HepG2 (cell line): Measurements from ENCODE around the gene SLC2A8. TPM values are rescaled to one million over a fixed set of nuclear protein-coding genes. Genes with fewer than 3 reads are reported as not detected.
A peak's percentile ranks its signal among the peaks of the same experiment; 100 is the strongest.

Experiments
- AGO2 ChIP-seq: fragments of 200-400 bp; formaldehyde crosslinking; optimal IDR thresholded peaks from 2 replicates; pipeline ENCODE3; 2017; ENCODE audit warnings: mild to moderate bottlenecking, low read depth, low read length, moderate library complexity
- ATF3 ChIP-seq: sonication (generic); formaldehyde crosslinking; IDR thresholded peaks from 2 replicates; pipeline ENCODE4 v1.4.0; 2020; ENCODE audit warnings: missing genetic modification reagents
- CREM ChIP-seq, 2 experiments: sonication (generic) in 1 of 2; formaldehyde crosslinking in 1 of 2; IDR thresholded peaks; 2 replicates each; pipeline versions ENCODE4 v1.4.0 to v1.6.1; 2016 to 2020; ENCODE audit warnings: antibody characterized with exemption in 1 of 2, mild to moderate bottlenecking in 1 of 2, missing genetic modification reagents in 1 of 2
- FOXA1 ChIP-seq, 2 experiments: fragments of 450-650 bp in 1 of 2; sonication (generic) in 1 of 2; formaldehyde crosslinking in 1 of 2; IDR thresholded peaks; 2 replicates each; pipeline versions ENCODE4 v1.4.0 to v1.6.1; 2016 to 2020; ENCODE audit warnings: missing genetic modification reagents in 1 of 2
- FOXJ3 ChIP-seq: sonication (generic); formaldehyde crosslinking; IDR thresholded peaks from 2 replicates; pipeline ENCODE4 v1.4.0; 2020; ENCODE audit warnings: missing genetic modification reagents, mild to moderate bottlenecking, borderline replicate concordance
- GLI4 ChIP-seq: sonication (generic); formaldehyde crosslinking; IDR thresholded peaks from 2 replicates; pipeline ENCODE4 v1.5.1; 2020; ENCODE audit warnings: missing genetic modification reagents, mild to moderate bottlenecking, moderate library complexity, borderline replicate concordance
- JDP2 ChIP-seq: sonication (generic); formaldehyde crosslinking; IDR thresholded peaks from 2 replicates; pipeline ENCODE4 v1.8.1; 2022; ENCODE audit warnings: missing genetic modification reagents, borderline replicate concordance
- KLF12 ChIP-seq: sonication (generic); formaldehyde crosslinking; IDR thresholded peaks from 2 replicates; pipeline ENCODE4 v1.4.0; 2020; ENCODE audit warnings: missing genetic modification reagents, borderline replicate concordance
- MIER3 ChIP-seq: IDR thresholded peaks from 2 replicates; pipeline ENCODE4 v1.6.1; 2016; ENCODE audit warnings: missing compliant biosample characterization, borderline replicate concordance
- MXI1 ChIP-seq: IDR thresholded peaks from 3 replicates; pipeline ENCODE4 v1.6.1; 2012; ENCODE audit warnings: low read depth, low read length, inconsistent platforms, borderline replicate concordance
- PAF1 ChIP-seq: IDR thresholded peaks from 2 replicates; pipeline ENCODE4 v1.6.1; 2016; ENCODE audit warnings: missing genetic modification reagents, missing compliant biosample characterization
- PTBP1 ChIP-seq: fragments of 200-400 bp; formaldehyde crosslinking; IDR thresholded peaks from 2 replicates; pipeline ENCODE4 v1.6.1; 2018; ENCODE audit warnings: low read length, low read depth; ENCODE audit not compliant: poor library complexity, severe bottlenecking
- RAD21 ChIP-seq: fragments of 450-650 bp; formaldehyde crosslinking; IDR thresholded peaks from 2 replicates; pipeline ENCODE4 v1.5.0; 2020; ENCODE audit warnings: mild to moderate bottlenecking
- RFXAP ChIP-seq: sonication (generic); formaldehyde crosslinking; IDR thresholded peaks from 2 replicates; pipeline ENCODE4 v1.4.0; 2020; ENCODE audit warnings: missing genetic modification reagents, borderline replicate concordance
- SAP130 ChIP-seq: IDR thresholded peaks from 2 replicates; pipeline ENCODE4 v1.6.1; 2016; ENCODE audit warnings: low read depth
- TGIF2 ChIP-seq: IDR thresholded peaks from 2 replicates; pipeline ENCODE4 v1.6.1; 2016; ENCODE audit warnings: control low read depth, missing compliant biosample characterization
- XBP1 ChIP-seq: sonication (generic); formaldehyde crosslinking; IDR thresholded peaks from 2 replicates; pipeline ENCODE4 v1.5.0; 2020; ENCODE audit warnings: missing genetic modification reagents
- ZNF282 ChIP-seq: fragments of 450-650 bp; IDR thresholded peaks from 2 replicates; pipeline ENCODE4 v1.6.1; 2018; ENCODE audit not compliant: partially characterized antibody
- ZNF549 ChIP-seq: sonication (generic); formaldehyde crosslinking; IDR thresholded peaks from 2 replicates; pipeline ENCODE4 v1.5.0; 2020; ENCODE audit warnings: missing genetic modification reagents
- ZNF557 ChIP-seq: sonication (generic); formaldehyde crosslinking; IDR thresholded peaks from 2 replicates; pipeline ENCODE4 v1.4.0; 2020; ENCODE audit warnings: missing genetic modification reagents
- ZNF580 ChIP-seq: IDR thresholded peaks from 2 replicates; pipeline ENCODE4 v1.6.1; 2016; ENCODE audit warnings: low read depth, borderline replicate concordance
- ZNF614 ChIP-seq: IDR thresholded peaks from 2 replicates; pipeline ENCODE4 v1.6.1; 2018; ENCODE audit warnings: missing biosample characterization, missing genetic modification reagents, inconsistent platforms, borderline replicate concordance
- ZNF703 ChIP-seq: sonication (generic); formaldehyde crosslinking; IDR thresholded peaks from 2 replicates; pipeline ENCODE4 v1.5.1; 2020; ENCODE audit warnings: missing genetic modification reagents, mild to moderate bottlenecking, moderate library complexity, borderline replicate concordance
- ZNF776 ChIP-seq: sonication (generic); formaldehyde crosslinking; IDR thresholded peaks from 2 replicates; pipeline ENCODE4 v1.4.0; 2020; ENCODE audit warnings: mild to moderate bottlenecking, missing genetic modification reagents
- ZNF782 ChIP-seq: sonication (generic); formaldehyde crosslinking; IDR thresholded peaks from 2 replicates; pipeline ENCODE4 v1.4.0; 2020; ENCODE audit warnings: missing genetic modification reagents, mild to moderate bottlenecking, borderline replicate concordance
- ZNF850 ChIP-seq: sonication (generic); formaldehyde crosslinking; conservative IDR thresholded peaks from 2 replicates; pipeline ENCODE4 v1.9.0; 2021; ENCODE audit warnings: mild to moderate bottlenecking, missing genetic modification reagents
- polyA plus RNA-seq, 8 experiments: library from polyadenylated mRNA; depleted of rRNA in 3 of 8; stranded (reverse) in 7 of 8; unstranded in 1 of 8; fragments of >200 nt; fragmentation: Illumina TruSeq in 4 of 8; extraction: Trizol in 4 of 8; gene quantifications; 2 replicates each; pipeline versions ENCODE4 v1.2.1 to v1.2.3, GENCODE V29; 2011 to 2016; ENCODE audit warnings: low read depth in 4 of 8, missing spikeins in 1 of 8, mixed read lengths in 1 of 8; ENCODE audit not compliant: insufficient read depth in 1 of 8
- total RNA-seq, 5 experiments: library from RNA; depleted of rRNA; stranded (reverse); fragments of >200 nt; fragmentation: Illumina TruSeq; extraction: Trizol; gene quantifications; 2 replicates each; pipeline ENCODE4 v1.2.3, GENCODE V29; 2016; ENCODE audit warnings: low read depth in 1 of 5
- TF ChIP-seq, protein P1 (sequence below): sonication (generic); formaldehyde crosslinking; IDR thresholded peaks from 2 replicates; pipeline ENCODE4 v1.4.0; 2020; ENCODE audit warnings: missing genetic modification reagents

SLC2A8 gene
- total and polyA plus RNA-seq, 2 of the 13 experiments (the other 11 are each of a cell fraction or from before 2014, with no cell fraction given) = 22.6 to 48.6 TPM

DNA sequence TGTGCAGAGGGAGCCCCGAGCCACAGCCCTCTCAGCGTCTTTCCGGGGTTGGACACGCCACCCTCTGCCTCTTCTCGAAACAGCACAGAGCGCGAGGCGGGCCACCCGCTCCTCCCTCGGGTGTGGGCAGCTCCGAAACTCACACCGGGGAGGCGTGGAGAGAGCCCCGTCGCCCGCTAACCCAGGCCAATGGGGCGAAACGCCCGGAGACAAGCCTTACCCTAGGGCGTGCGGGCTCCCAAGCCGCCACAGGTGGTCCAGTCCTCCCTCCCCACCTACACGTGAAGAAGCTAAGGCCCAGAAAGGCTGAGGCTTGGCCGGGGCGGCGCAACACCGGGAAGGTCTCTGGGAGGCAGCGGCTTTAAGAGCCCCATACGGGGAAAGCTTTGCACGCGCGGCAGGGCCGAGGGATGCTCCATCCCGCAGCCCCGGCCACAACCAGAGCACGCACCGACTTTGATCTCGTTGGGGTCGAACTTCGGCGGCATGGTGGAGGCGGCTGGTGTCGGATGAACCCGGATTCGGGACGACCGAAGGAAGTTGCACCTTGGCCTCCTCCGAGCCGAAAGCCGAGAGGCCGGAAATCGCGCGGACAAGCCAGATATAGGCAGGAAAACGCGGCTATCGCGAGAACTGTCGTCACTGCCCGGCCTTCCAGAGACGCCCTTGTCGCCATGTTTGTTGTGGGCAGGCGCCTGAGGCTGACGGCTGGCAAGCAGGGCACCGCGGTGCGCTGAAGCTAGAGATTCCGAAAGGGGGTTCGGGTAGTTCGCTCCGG lies 54.0 kb downstream of the SLC2A8 start, which contains the start of the genes LRSAM1 and RPL12 (continued):
- no peak for TF ChIP-seq JDP2 (CRISPR knock-in tag)
- TF ChIP-seq RAD21 (CRISPR knock-in tag) = peak; percentile 41
- TF ChIP-seq RFXAP (CRISPR knock-in tag) = peak; percentile 89
- TF ChIP-seq AGO2 = peak; percentile 98
- peak; percentile 67; the same call in 1 of the 2 replicates for TF ChIP-seq ZNF850 (CRISPR knock-in tag)
- peak; percentile 66 for TF ChIP-seq FOXJ3 (CRISPR knock-in tag)
- no peak for TF ChIP-seq ZNF557 (CRISPR knock-in tag)
- no peak; the same call in 1 of the 2 replicates for TF ChIP-seq PAF1 (CRISPR knock-in tag)
- TF ChIP-seq MXI1 = peak; percentile 92
- no peak for TF ChIP-seq FOXA1 (IDR thresholded peaks at IDR 0.05)
- TF ChIP-seq FOXA1 (CRISPR knock-in tag; IDR thresholded peaks at IDR 0.05) = no peak
- TF ChIP-seq XBP1 (CRISPR knock-in tag) = no peak; the same call in 1 of the 2 replicates
- no peak for TF ChIP-seq ZNF282
- peak; percentile 14 for TF ChIP-seq PTBP1
- peak; percentile 93 for TF ChIP-seq SAP130
- TF ChIP-seq ATF3 (CRISPR knock-in tag) = 0 out of 2 replicates have a peak, but pooled peaks have one; percentile 54
- TF ChIP-seq ZNF549 (CRISPR knock-in tag) = no peak
- TF ChIP-seq GLI4 = no peak; the same call in 1 of the 2 replicates
- peak; percentile 43; the same call in 1 of the 2 replicates for TF ChIP-seq ZNF776
- peak; percentile 72; the same call in 1 of the 2 replicates for TF ChIP-seq ZNF614 (CRISPR knock-in tag)
- peak; percentile 95; the same call in 1 of the 2 replicates for TF ChIP-seq KLF12 (CRISPR knock-in tag)
- peak; percentile 55; the same call in 1 of the 2 replicates for TF ChIP-seq MIER3
- peak; percentile 91 for TF ChIP-seq TGIF2
- TF ChIP-seq ZNF782 = peak; percentile 97
- TF ChIP-seq ZNF580 (CRISPR knock-in tag) = peak; percentile 65; the same call in 1 of the 2 replicates
- TF ChIP-seq, protein P1, sequence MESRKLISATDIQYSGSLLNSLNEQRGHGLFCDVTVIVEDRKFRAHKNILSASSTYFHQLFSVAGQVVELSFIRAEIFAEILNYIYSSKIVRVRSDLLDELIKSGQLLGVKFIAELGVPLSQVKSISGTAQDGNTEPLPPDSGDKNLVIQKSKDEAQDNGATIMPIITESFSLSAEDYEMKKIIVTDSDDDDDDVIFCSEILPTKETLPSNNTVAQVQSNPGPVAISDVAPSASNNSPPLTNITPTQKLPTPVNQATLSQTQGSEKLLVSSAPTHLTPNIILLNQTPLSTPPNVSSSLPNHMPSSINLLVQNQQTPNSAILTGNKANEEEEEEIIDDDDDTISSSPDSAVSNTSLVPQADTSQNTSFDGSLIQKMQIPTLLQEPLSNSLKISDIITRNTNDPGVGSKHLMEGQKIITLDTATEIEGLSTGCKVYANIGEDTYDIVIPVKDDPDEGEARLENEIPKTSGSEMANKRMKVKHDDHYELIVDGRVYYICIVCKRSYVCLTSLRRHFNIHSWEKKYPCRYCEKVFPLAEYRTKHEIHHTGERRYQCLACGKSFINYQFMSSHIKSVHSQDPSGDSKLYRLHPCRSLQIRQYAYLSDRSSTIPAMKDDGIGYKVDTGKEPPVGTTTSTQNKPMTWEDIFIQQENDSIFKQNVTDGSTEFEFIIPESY (CRISPR knock-in tag) = peak; percentile 57; the same call in 1 of the 2 replicates
- TF ChIP-seq CREM (IDR thresholded peaks at IDR 0.05) = peak; percentile 97
- no peak for TF ChIP-seq CREM (CRISPR knock-in tag; IDR thresholded peaks at IDR 0.05)
- no peak; the same call in 1 of the 2 replicates for TF ChIP-seq ZNF703 (CRISPR knock-in tag)
